ENCODE measurements around the gene ATM. TPM values are rescaled to one million over a fixed set of nuclear protein-coding genes. Genes with fewer than 3 reads are reported as not detected.

Gene ATM
- total and polyA plus RNA-seq, 2 experiments from 2014 or later = 17.8 to 62.7 TPM

DNA sequence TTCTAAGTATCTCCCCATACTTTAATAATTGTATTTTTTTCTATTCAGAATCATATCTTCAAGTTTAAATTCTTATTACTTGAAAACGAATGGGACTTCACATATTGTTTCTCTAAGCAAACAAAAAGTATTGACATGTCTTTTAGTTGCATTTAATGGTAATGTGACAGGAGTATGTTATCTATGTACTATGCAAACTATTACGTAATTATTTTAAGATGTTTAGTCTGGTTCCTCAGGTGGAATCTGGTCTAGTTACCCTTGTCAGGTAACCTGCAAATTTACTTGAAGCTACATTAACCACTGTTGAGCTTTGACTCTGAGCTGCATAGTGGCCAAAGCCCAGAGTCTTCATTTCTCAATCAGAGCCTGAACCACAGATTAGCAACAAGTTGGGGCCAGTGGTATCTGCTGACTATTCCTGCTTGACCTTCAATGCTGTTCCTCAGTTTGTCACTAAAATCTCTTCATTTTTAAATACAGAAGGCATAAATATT lies 110.6 kb downstream of the ATM start:
- no peak overlapping the region for H3K27ac ChIP-seq
- H3K4me1 ChIP-seq (ENCODE audit: low read depth) = no peaks in the 10 kb centered on the region
- H3K4me3 ChIP-seq = no peak overlapping the region
- no peaks in the 10 kb centered on the region for H3K27me3 ChIP-seq
- no peak for DNase-seq (ENCODE audit: low read depth in 1 of 2, low spot score in 1 of 2)
- no peaks in the 10 kb centered on the region for H3K9me3 ChIP-seq (ENCODE audit: low read depth)
- H3K36me3 ChIP-seq = peaks cover 68% of the 10 kb centered on the region
- TF ChIP-seq, protein P1, sequence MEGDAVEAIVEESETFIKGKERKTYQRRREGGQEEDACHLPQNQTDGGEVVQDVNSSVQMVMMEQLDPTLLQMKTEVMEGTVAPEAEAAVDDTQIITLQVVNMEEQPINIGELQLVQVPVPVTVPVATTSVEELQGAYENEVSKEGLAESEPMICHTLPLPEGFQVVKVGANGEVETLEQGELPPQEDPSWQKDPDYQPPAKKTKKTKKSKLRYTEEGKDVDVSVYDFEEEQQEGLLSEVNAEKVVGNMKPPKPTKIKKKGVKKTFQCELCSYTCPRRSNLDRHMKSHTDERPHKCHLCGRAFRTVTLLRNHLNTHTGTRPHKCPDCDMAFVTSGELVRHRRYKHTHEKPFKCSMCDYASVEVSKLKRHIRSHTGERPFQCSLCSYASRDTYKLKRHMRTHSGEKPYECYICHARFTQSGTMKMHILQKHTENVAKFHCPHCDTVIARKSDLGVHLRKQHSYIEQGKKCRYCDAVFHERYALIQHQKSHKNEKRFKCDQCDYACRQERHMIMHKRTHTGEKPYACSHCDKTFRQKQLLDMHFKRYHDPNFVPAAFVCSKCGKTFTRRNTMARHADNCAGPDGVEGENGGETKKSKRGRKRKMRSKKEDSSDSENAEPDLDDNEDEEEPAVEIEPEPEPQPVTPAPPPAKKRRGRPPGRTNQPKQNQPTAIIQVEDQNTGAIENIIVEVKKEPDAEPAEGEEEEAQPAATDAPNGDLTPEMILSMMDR (IDR thresholded peaks at IDR 0.05; ENCODE audit: low read depth, low read length) = no peak

DNA sequence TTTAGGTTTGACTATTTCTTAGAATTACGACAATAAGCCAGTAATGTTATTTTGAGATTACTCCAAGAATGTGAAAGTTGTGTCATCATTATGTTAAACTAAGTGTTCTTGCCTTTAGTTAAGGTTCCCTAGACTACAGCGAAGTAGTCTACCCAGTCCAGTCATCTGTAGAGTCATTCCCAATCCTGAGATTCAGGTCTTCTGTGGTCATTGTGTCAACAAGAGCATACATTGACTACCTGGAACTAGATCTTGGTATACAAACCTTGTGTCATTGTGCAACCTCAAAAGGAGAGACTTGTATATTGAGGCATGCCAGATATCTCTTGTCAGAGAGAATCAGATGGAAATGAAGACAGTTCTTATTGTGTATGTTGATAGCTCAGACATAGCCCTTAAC lies 115.9 kb downstream of the ATM start:
- no peaks in the 10 kb centered on the region for H3K4me1 ChIP-seq (ENCODE audit: low read depth)
- H3K27ac ChIP-seq = no peak overlapping the region
- H3K36me3 ChIP-seq = peaks cover 24% of the 10 kb centered on the region
- H3K4me3 ChIP-seq = no peak overlapping the region
- H3K27me3 ChIP-seq = no peaks in the 10 kb centered on the region
- TF ChIP-seq, protein P1 (IDR thresholded peaks at IDR 0.05; ENCODE audit: low read depth, low read length) = no peak
- no peak for DNase-seq (ENCODE audit: low read depth in 1 of 2, low spot score in 1 of 2)
- no peaks in the 10 kb centered on the region for H3K9me3 ChIP-seq (ENCODE audit: low read depth)

- no peak overlapping the region for H3K27ac ChIP-seq
- peaks cover 9% of the 10 kb centered on the region for H3K36me3 ChIP-seq
- TF ChIP-seq, protein P1 (IDR thresholded peaks at IDR 0.05; ENCODE audit: low read depth, low read length) = no peak
- no peak overlapping the region for H3K4me3 ChIP-seq
- no peaks in the 10 kb centered on the region for H3K27me3 ChIP-seq
- DNase-seq (ENCODE audit: low read depth in 1 of 2, low spot score in 1 of 2) = no peak
- no peaks in the 10 kb centered on the region for H3K4me1 ChIP-seq (ENCODE audit: low read depth)
- H3K9me3 ChIP-seq (ENCODE audit: low read depth) = no peaks in the 10 kb centered on the region
Observed at GRCh38 chr11:108340973-108341372, 118.1 kb downstream of the ATM start.

- Histone ChIP-seq H3K36me3 (peaks cover 10% of the 10 kb centered on the region), H3K4me1 (ENCODE audit: low read depth) (no peaks in the 10 kb centered on the region), H3K27me3 (no peaks in the 10 kb centered on the region), H3K4me3 (no peak overlapping the region), H3K27ac (no peak overlapping the region), H3K9me3 (ENCODE audit: low read depth) (no peaks in the 10 kb centered on the region)
- no peak for DNase-seq (ENCODE audit: low read depth in 1 of 2, low spot score in 1 of 2)
- TF ChIP-seq, protein P1 (IDR thresholded peaks at IDR 0.05; ENCODE audit: low read depth, low read length) = no peak
Observed at GRCh38 chr11:108341654-108342053, 118.8 kb downstream of the ATM start.

- Histone ChIP-seq H3K9me3 (ENCODE audit: low read depth) (no peaks in the 10 kb centered on the region), H3K27me3 (no peaks in the 10 kb centered on the region), H3K4me1 (ENCODE audit: low read depth) (no peaks in the 10 kb centered on the region), H3K36me3 (peaks cover 18% of the 10 kb centered on the region), H3K27ac (no peak overlapping the region), H3K4me3 (no peak overlapping the region)
- TF ChIP-seq, protein P1 (IDR thresholded peaks at IDR 0.05; ENCODE audit: low read depth, low read length) = no peak
- DNase-seq (ENCODE audit: low read depth in 1 of 2, low spot score in 1 of 2) = no peak
Observed at GRCh38 chr11:108343714-108344113, 120.8 kb downstream of the ATM start.

DNA sequence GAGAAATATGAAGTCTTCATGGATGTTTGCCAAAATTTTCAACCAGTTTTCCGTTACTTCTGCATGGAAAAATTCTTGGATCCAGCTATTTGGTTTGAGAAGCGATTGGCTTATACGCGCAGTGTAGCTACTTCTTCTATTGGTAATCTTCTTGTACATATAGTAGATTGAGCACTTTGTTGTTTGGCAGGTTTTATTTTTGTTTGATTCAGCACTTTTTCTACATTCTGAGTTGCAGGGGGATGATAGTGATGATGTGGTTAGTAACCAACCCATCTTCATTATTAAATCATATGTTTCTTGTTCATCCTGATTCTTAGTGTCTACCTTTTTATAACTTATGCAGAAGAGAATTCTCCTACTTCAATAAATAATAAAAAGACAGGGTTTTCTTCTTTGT lies 122.9 kb downstream of the ATM start:
- TF ChIP-seq, protein P1 (IDR thresholded peaks at IDR 0.05; ENCODE audit: low read depth, low read length) = no peak
- no peaks in the 10 kb centered on the region for H3K4me1 ChIP-seq (ENCODE audit: low read depth)
- H3K36me3 ChIP-seq = peaks cover 27% of the 10 kb centered on the region
- no peaks in the 10 kb centered on the region for H3K27me3 ChIP-seq
- H3K4me3 ChIP-seq = no peak overlapping the region
- H3K27ac ChIP-seq = no peak overlapping the region
- H3K9me3 ChIP-seq (ENCODE audit: low read depth) = no peaks in the 10 kb centered on the region
- no peak for DNase-seq (ENCODE audit: low read depth in 1 of 2, low spot score in 1 of 2)
